ENCODE data around the gene ATP9B.

GRCh38 chr18:79299711-79300110 lies 230.5 kb downstream of the ATP9B start:
- TF ChIP-seq, protein P1, sequence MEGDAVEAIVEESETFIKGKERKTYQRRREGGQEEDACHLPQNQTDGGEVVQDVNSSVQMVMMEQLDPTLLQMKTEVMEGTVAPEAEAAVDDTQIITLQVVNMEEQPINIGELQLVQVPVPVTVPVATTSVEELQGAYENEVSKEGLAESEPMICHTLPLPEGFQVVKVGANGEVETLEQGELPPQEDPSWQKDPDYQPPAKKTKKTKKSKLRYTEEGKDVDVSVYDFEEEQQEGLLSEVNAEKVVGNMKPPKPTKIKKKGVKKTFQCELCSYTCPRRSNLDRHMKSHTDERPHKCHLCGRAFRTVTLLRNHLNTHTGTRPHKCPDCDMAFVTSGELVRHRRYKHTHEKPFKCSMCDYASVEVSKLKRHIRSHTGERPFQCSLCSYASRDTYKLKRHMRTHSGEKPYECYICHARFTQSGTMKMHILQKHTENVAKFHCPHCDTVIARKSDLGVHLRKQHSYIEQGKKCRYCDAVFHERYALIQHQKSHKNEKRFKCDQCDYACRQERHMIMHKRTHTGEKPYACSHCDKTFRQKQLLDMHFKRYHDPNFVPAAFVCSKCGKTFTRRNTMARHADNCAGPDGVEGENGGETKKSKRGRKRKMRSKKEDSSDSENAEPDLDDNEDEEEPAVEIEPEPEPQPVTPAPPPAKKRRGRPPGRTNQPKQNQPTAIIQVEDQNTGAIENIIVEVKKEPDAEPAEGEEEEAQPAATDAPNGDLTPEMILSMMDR (IDR thresholded peaks at IDR 0.05), result no peak
- TF ChIP-seq POLR2A (IDR thresholded peaks at IDR 0.05; ENCODE audit: low read depth), result no peak
